SK-N-SH treated with all-trans-retinoic acid at 6 μM for 48 hours (cell line): ENCODE measurements around the gene SOAT2.
A peak's percentile ranks its signal among the peaks of the same experiment; 100 is the strongest.

ENCODE experiments used
- ATAC-seq: fragments of 200-7000 bp; cut with Tn5 transposase; 3 replicates; pipeline ENCODE4 v1.9.1; 2020; ENCODE audit warnings: mild to moderate bottlenecking, moderate library complexity
- ARNTL ChIP-seq: fragments of 450-650 bp; formaldehyde crosslinking; IDR thresholded peaks from 2 replicates; pipeline ENCODE4 v1.5.0; 2020; ENCODE audit warnings: low read depth, mild to moderate bottlenecking, moderate library complexity, borderline replicate concordance
- CREB5 ChIP-seq: fragments of 250-450 bp; sonication (Bioruptor Pico); IDR thresholded peaks from 2 replicates; pipeline ENCODE4 v1.5.1; 2020; ENCODE audit warnings: low read depth, mild to moderate bottlenecking, moderate library complexity
- ESRRG ChIP-seq: fragments of 250-450 bp; sonication (Bioruptor Pico); IDR thresholded peaks from 2 replicates; pipeline ENCODE4 v1.6.1; 2021; ENCODE audit warnings: mild to moderate bottlenecking
- GLIS3 ChIP-seq: fragments of 250-450 bp; sonication (Bioruptor Pico); IDR thresholded peaks from 2 replicates; pipeline ENCODE4 v1.5.0; 2020; ENCODE audit warnings: mild to moderate bottlenecking, moderate library complexity
- ISL1 ChIP-seq: fragments of 250-450 bp; sonication (Bioruptor Pico); IDR thresholded peaks from 2 replicates; pipeline ENCODE4 v2.1.2; 2022; ENCODE audit warnings: mild to moderate bottlenecking, moderate library complexity
- OSR1 ChIP-seq: fragments of 250-450 bp; sonication (Bioruptor Pico); IDR thresholded peaks from 2 replicates; pipeline ENCODE4 v1.8.0; 2022; ENCODE audit warnings: moderate library complexity, mild to moderate bottlenecking, inconsistent platforms
- PATZ1 ChIP-seq: fragments of 250-450 bp; sonication (Bioruptor Pico); IDR thresholded peaks from 2 replicates; pipeline ENCODE4 v1.8.0; 2020; ENCODE audit warnings: mild to moderate bottlenecking, moderate library complexity, borderline replicate concordance
- POU6F1 ChIP-seq: fragments of 250-450 bp; sonication (Bioruptor Pico); IDR thresholded peaks from 2 replicates; pipeline ENCODE4 v1.8.0; 2021; ENCODE audit warnings: low read depth, mild to moderate bottlenecking, moderate library complexity, borderline replicate concordance
- PPARA ChIP-seq: fragments of 250-450 bp; sonication (Bioruptor Pico); IDR thresholded peaks from 2 replicates; pipeline ENCODE4 v1.5.0; 2020; ENCODE audit warnings: mild to moderate bottlenecking, borderline replicate concordance
- RARB ChIP-seq: fragments of 250-450 bp; sonication (Bioruptor Pico); IDR thresholded peaks from 2 replicates; pipeline ENCODE4 v1.8.0; 2021; ENCODE audit warnings: mild to moderate bottlenecking, moderate library complexity
- SNAI2 ChIP-seq: fragments of 250-450 bp; sonication (Bioruptor Pico); IDR thresholded peaks from 2 replicates; pipeline ENCODE4 v1.5.0; 2020; ENCODE audit warnings: mild to moderate bottlenecking, moderate library complexity
- ZC3H10 ChIP-seq: fragments of 250-450 bp; sonication (Bioruptor Pico); IDR thresholded peaks from 2 replicates; pipeline ENCODE4 v1.5.1; 2021; ENCODE audit warnings: mild to moderate bottlenecking, moderate library complexity
- ZFP3 ChIP-seq: fragments of 250-450 bp; sonication (Bioruptor Pico); IDR thresholded peaks from 2 replicates; pipeline ENCODE4 v1.5.0; 2020; ENCODE audit warnings: mild to moderate bottlenecking, moderate library complexity
- ZNF565 ChIP-seq: fragments of 450-650 bp; formaldehyde crosslinking; conservative IDR thresholded peaks from 2 replicates; pipeline ENCODE4 v1.5.0; 2020; ENCODE audit warnings: low read depth, mild to moderate bottlenecking, moderate library complexity
- ZNF70 ChIP-seq: fragments of 450-650 bp; formaldehyde crosslinking; IDR thresholded peaks from 2 replicates; pipeline ENCODE4 v1.5.0; 2020; ENCODE audit warnings: mild to moderate bottlenecking, moderate library complexity
- ZNF8 ChIP-seq: fragments of 450-650 bp; formaldehyde crosslinking; IDR thresholded peaks from 2 replicates; pipeline ENCODE4 v1.5.0; 2020; ENCODE audit warnings: mild to moderate bottlenecking, moderate library complexity
- TF ChIP-seq, protein P1 (sequence below): fragments of 250-450 bp; sonication (Bioruptor Pico); IDR thresholded peaks from 2 replicates; pipeline ENCODE4 v1.5.1; 2021; ENCODE audit warnings: mild to moderate bottlenecking, moderate library complexity
- TF ChIP-seq, protein P2 (sequence below): fragments of 250-450 bp; sonication (Bioruptor Pico); IDR thresholded peaks from 2 replicates; pipeline ENCODE4 v1.5.0; 2020; ENCODE audit warnings: mild to moderate bottlenecking, moderate library complexity

The SOAT2 gene, protein sequence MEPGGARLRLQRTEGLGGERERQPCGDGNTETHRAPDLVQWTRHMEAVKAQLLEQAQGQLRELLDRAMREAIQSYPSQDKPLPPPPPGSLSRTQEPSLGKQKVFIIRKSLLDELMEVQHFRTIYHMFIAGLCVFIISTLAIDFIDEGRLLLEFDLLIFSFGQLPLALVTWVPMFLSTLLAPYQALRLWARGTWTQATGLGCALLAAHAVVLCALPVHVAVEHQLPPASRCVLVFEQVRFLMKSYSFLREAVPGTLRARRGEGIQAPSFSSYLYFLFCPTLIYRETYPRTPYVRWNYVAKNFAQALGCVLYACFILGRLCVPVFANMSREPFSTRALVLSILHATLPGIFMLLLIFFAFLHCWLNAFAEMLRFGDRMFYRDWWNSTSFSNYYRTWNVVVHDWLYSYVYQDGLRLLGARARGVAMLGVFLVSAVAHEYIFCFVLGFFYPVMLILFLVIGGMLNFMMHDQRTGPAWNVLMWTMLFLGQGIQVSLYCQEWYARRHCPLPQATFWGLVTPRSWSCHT

GRCh38 chr12:53102883-53103807 lies at the start of gene SOAT2:
Gene SOAT2, plus strand, starts transcription at chr12:53103486. Its CDS starts 92 bp downstream, at chr12:53103578.
- TF ChIP-seq RARB (CRISPR knock-in tag) (0 out of 2 replicates have a peak, but pooled peaks have one; percentile 47), ZC3H10 (CRISPR knock-in tag) (no peak)
- ATAC-seq, result no peak

- no peak for TF ChIP-seq ZNF8 (CRISPR knock-in tag)
- TF ChIP-seq ISL1 (CRISPR knock-in tag), result no peak
- no peak for TF ChIP-seq PPARA
- no peak for TF ChIP-seq GLIS3 (CRISPR knock-in tag)
- TF ChIP-seq RARB (CRISPR knock-in tag), result no peak
- no peak for TF ChIP-seq ZNF70 (CRISPR knock-in tag)
- no peak for TF ChIP-seq ESRRG (CRISPR knock-in tag)
- no peak for TF ChIP-seq ZNF565 (CRISPR knock-in tag)
- TF ChIP-seq SNAI2 (CRISPR knock-in tag), result no peak
- TF ChIP-seq, protein P1, sequence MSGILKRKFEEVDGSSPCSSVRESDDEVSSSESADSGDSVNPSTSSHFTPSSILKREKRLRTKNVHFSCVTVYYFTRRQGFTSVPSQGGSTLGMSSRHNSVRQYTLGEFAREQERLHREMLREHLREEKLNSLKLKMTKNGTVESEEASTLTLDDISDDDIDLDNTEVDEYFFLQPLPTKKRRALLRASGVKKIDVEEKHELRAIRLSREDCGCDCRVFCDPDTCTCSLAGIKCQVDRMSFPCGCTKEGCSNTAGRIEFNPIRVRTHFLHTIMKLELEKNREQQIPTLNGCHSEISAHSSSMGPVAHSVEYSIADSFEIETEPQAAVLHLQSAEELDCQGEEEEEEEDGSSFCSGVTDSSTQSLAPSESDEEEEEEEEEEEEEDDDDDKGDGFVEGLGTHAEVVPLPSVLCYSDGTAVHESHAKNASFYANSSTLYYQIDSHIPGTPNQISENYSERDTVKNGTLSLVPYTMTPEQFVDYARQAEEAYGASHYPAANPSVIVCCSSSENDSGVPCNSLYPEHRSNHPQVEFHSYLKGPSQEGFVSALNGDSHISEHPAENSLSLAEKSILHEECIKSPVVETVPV (CRISPR knock-in tag), result no peak
- TF ChIP-seq POU6F1 (CRISPR knock-in tag), result no peak
- TF ChIP-seq ARNTL (CRISPR knock-in tag), result no peak
- TF ChIP-seq, protein P2, sequence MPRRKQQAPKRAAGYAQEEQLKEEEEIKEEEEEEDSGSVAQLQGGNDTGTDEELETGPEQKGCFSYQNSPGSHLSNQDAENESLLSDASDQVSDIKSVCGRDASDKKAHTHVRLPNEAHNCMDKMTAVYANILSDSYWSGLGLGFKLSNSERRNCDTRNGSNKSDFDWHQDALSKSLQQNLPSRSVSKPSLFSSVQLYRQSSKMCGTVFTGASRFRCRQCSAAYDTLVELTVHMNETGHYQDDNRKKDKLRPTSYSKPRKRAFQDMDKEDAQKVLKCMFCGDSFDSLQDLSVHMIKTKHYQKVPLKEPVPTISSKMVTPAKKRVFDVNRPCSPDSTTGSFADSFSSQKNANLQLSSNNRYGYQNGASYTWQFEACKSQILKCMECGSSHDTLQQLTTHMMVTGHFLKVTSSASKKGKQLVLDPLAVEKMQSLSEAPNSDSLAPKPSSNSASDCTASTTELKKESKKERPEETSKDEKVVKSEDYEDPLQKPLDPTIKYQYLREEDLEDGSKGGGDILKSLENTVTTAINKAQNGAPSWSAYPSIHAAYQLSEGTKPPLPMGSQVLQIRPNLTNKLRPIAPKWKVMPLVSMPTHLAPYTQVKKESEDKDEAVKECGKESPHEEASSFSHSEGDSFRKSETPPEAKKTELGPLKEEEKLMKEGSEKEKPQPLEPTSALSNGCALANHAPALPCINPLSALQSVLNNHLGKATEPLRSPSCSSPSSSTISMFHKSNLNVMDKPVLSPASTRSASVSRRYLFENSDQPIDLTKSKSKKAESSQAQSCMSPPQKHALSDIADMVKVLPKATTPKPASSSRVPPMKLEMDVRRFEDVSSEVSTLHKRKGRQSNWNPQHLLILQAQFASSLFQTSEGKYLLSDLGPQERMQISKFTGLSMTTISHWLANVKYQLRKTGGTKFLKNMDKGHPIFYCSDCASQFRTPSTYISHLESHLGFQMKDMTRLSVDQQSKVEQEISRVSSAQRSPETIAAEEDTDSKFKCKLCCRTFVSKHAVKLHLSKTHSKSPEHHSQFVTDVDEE (CRISPR knock-in tag), result no peak
- TF ChIP-seq ZFP3 (CRISPR knock-in tag), result no peak
- TF ChIP-seq CREB5 (CRISPR knock-in tag), result no peak
- TF ChIP-seq PATZ1 (CRISPR knock-in tag), result no peak
- TF ChIP-seq OSR1 (CRISPR knock-in tag), result no peak
- TF ChIP-seq, all 23 proteins: peak for 0
- ATAC-seq, result peak; percentile 67
Measured at GRCh38 chr12:53054112-53054878, 49.0 kb upstream of the SOAT2 start.
